NCI-H345 treated with DMSO at 0.1 percent for 48 hours (cell line): ENCODE data around the gene VSIG8.
A peak's percentile ranks its signal among the peaks of the same experiment; 100 is the strongest.

Source experiments
- DNase-seq: peaks from one replicate; lab custom pipeline; 2025; ENCODE audit not compliant: unreplicated experiment; lab: John Stamatoyannopoulos, UW

The VSIG8 gene

GRCh38 chr1:159859767-159860322 is 2.6 kb downstream of the VSIG8 start:
- no peak for DNase-seq

- no peak for DNase-seq
Measured at GRCh38 chr1:159857889-159858288, 4.6 kb downstream of the VSIG8 start.

GRCh38 chr1:159856576-159856975 is 5.9 kb downstream of the VSIG8 start:
- DNase-seq: no peak

- DNase-seq: no peak
Measured at GRCh38 chr1:159855709-159856108, 6.7 kb downstream of the VSIG8 start.

DNA sequence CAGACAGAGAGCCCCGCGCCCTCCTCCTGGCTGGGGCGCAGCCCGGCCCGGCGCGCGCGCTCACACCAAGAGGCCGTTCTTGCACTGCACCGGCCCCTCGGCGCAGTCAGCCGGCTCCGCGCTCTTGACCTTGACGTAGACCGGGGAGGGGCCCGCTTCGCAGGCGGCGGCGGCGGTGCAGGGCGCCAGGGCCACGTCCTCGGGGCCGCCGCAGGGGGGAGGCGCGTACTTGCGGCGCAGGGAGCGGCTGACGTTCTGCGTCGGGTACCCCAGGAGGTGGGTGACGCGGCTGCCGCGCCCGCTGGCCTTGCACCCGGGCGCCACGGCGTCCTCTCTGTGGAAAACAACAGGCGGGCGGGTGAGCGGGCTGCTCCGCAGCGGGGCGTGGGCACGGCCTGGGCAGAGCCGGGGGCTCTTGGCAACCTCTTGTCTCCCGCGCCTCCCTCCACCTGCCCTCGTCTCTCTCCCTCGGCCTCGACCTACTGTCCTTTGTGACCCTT is 7.7 kb downstream of the VSIG8 start:
- peak; percentile 53 for DNase-seq

DNA sequence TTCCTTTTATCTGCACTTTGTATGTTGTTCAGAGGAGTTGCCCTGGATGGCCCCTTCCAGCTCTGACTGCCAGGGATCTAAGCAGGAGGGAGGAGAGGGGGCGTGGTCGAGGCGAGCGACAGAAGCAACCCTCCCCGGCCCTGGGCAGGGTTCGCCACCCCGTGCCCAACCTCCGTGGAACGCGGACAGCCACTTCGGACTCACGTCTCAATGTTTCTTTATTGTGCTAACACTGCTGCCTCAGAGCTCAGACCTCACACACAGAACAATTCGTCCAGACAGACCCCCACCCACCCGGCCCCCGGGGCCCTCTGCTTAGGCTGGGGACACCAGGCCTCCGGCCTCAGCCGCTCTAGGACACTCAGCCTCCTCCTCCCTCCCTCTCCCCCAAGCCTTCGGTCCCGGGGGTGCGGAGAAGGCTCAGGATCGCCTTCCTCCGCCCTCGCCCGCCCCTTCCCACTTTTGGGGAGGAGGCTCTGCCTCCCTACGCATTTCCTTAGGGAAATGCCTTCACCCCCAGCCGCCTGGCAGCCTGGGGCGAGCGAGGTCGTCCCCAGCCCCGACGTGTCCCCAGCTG is 8.3 kb downstream of the VSIG8 start:
- DNase-seq: peak; percentile 33

DNA sequence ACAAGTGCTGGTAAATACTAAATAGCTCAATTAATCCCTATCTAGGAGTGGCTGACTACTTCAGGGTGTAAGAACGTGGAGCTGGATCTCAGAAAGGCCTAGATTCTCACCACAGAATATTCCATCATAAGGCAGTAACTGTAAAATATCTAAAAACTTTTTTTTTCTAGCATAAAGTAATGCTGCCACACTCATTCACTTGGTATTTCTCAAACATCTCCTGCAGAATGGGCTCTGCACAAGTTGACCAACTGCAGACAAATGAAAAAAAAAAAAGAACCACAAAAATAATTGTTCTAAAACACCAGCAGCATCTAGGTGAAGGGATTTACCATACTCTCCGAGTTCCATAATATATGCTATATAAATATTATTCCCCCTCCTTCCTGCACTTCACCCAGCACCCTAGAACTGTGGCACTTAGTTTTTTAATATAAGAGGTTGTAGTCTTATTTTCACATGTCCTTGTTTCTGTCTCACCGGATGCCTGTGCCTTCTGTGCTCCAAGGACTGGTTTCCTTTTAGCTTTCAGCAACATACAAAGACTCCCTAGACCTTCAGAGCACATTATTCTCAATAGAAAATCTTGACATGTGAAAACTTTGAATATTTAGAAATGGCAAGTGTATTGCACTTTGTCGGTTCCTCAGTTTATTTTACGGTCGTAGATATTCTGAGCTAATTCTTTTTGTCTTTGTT is 8.9 kb downstream of the VSIG8 start:
- no peak for DNase-seq

GRCh38 chr1:159851407-159851806 is 11.1 kb downstream of the VSIG8 start:
- DNase-seq: no peak

- no peak for DNase-seq
Measured at GRCh38 chr1:159849626-159850366, 12.7 kb downstream of the VSIG8 start.

DNA sequence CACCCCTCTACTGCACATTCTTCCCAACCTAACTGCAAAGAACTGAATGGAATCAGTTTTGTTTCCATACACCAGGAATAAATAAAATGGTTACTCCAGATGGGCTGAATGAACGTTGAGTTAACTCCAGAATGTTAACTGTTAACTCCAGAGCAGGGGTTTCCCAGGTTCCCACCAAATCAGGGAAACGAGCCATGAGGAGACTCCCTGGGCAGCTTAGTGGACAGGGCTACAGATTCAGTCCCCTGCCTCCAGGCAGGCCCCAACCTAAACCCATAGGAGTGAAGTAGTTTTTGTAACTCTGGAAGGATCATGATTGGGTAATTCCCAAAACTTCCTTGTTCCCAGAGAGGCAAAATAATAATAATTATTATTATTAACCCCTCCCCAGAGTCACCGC is 14.1 kb downstream of the VSIG8 start:
- DNase-seq: no peak

GRCh38 chr1:159847231-159847630 is 15.2 kb downstream of the VSIG8 start:
- DNase-seq: no peak

DNA sequence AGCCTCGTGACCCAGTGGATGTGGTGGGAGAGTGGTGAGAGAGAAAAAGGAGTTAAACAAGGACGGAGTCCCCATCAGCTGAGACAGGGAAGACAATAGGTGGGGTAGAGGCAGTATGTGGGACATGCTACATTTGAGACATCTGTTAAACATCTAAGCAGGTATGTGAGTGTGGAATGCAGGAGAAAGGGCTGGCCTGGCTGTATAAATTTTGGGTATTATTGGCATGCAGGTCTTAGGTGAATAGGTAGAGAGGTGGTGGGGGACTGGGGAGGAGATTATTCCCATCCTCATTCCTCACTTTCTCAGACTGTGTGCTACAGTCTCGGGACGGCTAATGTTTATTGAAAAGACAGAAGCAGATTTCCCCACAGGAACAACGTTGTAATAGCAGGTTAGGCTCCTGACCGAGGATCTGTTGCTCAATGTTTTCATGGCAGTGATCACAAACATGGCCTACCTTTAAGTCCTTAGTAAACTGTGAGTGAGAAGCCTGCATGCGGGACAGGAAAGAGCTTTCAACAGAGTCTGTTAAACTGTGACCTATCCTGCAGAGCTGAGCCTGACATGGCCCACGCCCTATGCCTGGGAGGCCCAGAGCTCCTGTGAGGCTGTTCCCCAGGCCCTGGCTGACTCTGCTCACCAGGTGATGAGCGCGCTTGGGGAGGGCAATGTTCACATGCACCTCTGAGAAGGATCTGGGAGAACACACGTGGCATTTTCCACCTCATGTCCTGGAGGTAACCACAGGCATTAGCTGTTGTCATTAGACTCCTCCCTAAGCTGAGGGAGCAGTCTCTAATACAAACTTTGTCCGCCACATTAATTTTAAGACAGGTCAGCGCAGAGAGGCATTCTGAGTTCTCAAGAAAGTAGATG is 16.5 kb downstream of the VSIG8 start:
- DNase-seq: no peak

- no peak for DNase-seq
Measured at GRCh38 chr1:159843459-159843858, 19.0 kb downstream of the VSIG8 start.

DNA sequence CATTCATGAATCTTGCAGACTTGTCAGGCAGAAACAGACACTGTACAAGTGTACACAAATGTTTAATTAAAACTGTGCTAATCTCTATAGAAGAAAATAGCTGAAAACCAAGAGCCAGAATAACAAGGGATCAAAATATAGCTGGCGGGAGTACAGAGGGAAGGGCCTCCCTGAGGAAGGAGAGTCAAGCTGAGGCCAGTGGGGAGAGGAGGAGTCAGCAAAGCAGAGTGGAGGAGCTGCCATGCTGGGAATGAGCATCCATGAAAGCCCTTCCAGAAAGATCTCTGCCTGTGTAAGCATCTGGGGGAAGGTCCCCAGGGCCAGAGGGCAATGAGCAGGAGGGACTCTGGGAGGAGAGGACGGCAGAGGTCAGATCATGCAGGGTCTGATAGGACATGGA is 20.7 kb downstream of the VSIG8 start:
- DNase-seq: no peak

- DNase-seq: no peak
Measured at GRCh38 chr1:159839116-159839849, 23.2 kb downstream of the VSIG8 start.

- no peak for DNase-seq
Measured at GRCh38 chr1:159838715-159839114, 23.7 kb downstream of the VSIG8 start.

DNA sequence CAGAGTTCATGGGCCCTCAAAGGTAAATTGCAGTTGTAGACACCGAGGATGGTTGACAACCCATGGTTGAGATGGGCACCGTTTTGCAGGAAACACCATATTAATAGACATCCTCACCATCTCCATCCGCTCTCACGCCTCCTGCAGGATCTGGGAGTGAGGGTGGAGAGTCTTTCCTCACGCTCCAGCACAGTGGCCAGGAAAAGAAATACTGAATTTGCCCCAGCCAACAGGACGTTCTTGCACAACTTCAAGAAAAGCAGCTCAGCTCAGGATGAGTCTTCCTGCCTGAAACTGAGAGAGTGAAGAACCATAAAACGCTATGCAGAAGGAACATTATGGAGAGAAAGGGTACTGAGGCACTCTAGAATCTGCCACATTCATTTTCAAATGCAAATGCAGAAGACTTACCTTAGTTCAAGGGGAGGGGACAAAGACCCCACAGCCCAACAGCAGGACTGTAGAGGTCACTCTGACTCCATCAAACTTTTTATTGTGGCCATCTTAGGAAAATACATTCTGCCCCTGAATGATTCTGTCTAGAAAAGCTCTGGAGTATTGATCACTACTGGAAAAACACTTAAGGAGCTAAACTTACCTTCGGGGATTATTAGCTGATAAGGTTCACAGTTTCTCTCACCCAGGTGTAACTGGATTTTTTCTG is 26.5 kb downstream of the VSIG8 start:
- no peak for DNase-seq

DNA sequence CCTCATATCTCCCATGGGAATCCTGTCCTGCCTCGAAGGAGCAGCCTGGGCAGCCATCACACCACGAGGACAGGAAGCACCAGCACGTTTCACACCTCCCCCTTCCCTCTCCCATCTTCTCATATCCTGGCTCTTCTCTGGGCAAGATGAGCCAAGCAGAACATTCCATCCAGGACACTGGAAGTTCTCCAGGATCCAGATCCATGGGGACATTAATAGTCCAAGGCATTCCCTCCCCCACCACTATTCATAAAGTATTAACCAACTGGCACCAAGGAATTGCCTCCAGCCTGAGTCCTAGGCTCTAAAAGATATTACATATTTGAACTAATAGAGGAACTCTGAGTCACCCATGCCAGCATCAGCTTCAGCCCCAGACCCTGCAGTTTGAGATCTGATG is 27.1 kb downstream of the VSIG8 start:
- no peak for DNase-seq

DNA sequence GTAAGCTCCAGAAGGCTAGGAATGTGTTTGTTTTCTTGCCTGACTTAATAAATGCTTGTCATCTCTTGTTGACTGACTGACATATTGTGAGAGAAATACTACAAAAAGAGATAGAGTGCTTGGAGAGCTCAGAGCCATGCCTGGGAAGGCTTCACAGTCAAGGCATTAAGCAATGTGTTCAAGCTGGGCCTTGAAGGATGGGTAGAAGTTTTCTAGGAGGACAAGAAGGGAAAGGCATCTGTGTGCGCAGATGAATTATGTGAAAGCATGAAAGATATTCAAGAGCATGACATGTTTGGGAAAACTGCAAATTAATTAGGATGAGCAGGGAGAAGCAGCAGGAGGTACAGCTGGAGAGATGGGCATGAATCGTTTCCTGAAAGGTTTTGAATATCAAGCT is 30.1 kb downstream of the VSIG8 start:
- DNase-seq: no peak
